Measurements from ENCODE around the gene PNLIPRP2. TPM values are rescaled to one million over a fixed set of nuclear protein-coding genes. Genes with fewer than 3 reads are reported as not detected.

PNLIPRP2 gene
- total and polyA plus RNA-seq, 5 donors from 2014 or later: not detected

DNA sequence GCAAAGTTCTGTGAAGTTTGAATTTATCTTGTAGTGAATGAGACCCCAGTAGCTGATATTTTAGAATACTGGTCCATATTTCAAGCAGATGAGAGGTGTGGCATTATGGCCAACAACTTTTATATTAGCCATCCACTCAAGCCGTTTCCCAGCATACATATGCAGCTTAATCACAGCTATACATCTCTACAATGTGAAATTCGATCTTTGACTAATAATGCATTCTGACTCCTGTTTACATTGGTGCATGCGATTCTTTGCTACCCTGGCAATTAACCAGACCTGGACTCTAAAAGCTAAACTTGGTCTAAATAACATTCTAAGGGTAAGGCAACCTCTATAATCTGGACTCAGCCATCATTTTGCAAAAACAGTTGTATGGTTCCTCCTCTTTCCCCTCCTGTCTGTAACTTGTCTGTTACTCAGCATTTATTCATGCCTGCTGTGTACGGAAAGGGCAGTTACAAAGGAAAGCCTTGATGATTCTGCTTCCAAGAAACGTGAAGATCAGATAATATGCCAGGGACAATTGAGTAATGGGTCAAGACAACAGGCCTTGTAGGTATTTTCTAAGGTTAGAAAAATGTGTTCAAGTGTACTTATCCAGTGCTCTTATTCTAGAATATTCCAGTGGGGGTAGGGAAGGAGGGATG is 50.6 kb downstream of the PNLIPRP2 start:
- H3K27me3 Mint-ChIP-seq: peaks cover 25% of the 10 kb centered on the region
- peaks cover 0 to 2% (median 0%) of the 10 kb centered on the region in 7 donors for H3K9me3 Mint-ChIP-seq
- no peaks in the 10 kb centered on the region for H3K4me1 ChIP-seq (ENCODE audit: control insufficient read depth, insufficient read depth, low read length, poor library complexity, severe bottlenecking)

DNA sequence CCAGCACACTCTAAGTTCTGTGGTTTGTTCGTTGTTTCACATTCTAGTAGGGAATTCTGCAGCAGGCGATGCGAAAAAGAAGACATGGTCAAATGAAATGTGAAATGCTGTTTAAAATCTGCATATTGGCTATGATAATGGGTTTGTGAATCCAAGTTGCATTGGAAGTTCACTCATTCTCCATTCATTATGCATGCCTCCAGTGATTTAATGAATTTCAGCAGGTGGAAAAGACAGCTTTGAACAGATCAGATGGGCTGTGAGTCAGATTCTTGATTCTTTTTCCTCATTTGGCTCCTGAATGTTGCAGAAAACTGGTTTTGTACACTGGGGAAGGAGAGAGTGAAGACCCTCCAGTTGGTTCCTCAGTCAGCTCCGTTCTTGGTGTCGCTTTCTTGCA is 52.1 kb downstream of the PNLIPRP2 start:
- Mint-ChIP-seq H3K4me1 (no peaks in the 10 kb centered on the region), H3K27me3 (peaks cover 24% of the 10 kb centered on the region), H3K4me3 (no peak overlapping the region), H3K9me3 (no peaks in the 10 kb centered on the region), H3K27ac (no peak overlapping the region), H3K36me3 (no peaks in the 10 kb centered on the region)
- no peaks in the 10 kb centered on the region for H3K4me1 ChIP-seq (ENCODE audit: control insufficient read depth, insufficient read depth, low read length, poor library complexity, severe bottlenecking)
- ATAC-seq (ENCODE audit: low read depth in 2 of 2) (no peak), DNase-seq (no peak)
- H3K27ac ChIP-seq (ENCODE audit: insufficient read depth, low read length, poor library complexity, severe bottlenecking): no peak overlapping the region
- no peaks in the 10 kb centered on the region for H3K9me3 ChIP-seq (ENCODE audit: control insufficient read depth in 2 of 2, low read length in 2 of 2)
- H3K27me3 ChIP-seq (ENCODE audit: control insufficient read depth, insufficient read depth, low read length): no peaks in the 10 kb centered on the region
- no peaks in the 10 kb centered on the region for H3K36me3 ChIP-seq (ENCODE audit: control insufficient read depth, insufficient read depth, low read length)
- no peak overlapping the region for H3K4me3 ChIP-seq (ENCODE audit: low read depth, low read length)

More for the DNA sequence above, 50.6 kb downstream of the PNLIPRP2 start:
- no peaks in the 10 kb centered on the region for H3K27me3 ChIP-seq (ENCODE audit: control insufficient read depth, insufficient read depth, low read length)
- Mint-ChIP-seq H3K36me3 (no peaks in the 10 kb centered on the region), H3K4me3 (no peak overlapping the region), H3K4me1 (no peaks in the 10 kb centered on the region), H3K27ac (no peak overlapping the region)
- H3K4me3 ChIP-seq (ENCODE audit: low read depth, low read length): no peak overlapping the region
- no peaks in the 10 kb centered on the region for H3K36me3 ChIP-seq (ENCODE audit: control insufficient read depth, insufficient read depth, low read length)
- no peak overlapping the region for H3K27ac ChIP-seq (ENCODE audit: insufficient read depth, low read length, poor library complexity, severe bottlenecking)
- ATAC-seq (ENCODE audit: low read depth in 2 of 2): no peak
- DNase-seq: no peak
- no peaks in the 10 kb centered on the region for H3K9me3 ChIP-seq (ENCODE audit: control insufficient read depth in 2 of 2, low read length in 2 of 2)

DNA sequence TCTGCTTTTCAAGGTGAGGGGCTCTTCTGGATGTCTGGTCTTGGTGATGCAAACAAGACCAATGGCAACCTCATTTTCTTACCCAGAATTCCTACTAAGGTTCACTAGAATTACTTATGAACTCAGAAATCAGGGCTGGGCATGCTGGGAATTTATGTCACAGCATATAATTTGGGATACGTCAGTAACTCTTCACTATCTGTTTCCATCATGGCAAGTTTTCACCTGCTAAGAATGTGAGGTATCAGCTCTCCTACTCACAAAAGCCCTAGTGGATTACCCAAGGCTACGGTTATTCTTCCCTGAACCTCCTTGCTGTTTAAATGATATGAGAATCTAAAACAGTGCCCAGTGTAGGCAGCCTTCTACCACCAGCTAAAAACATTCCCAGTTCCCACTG is 53.1 kb downstream of the PNLIPRP2 start:
- DNase-seq (no peak), ATAC-seq (ENCODE audit: low read depth in 2 of 2) (no peak)
- Mint-ChIP-seq H3K36me3 (no peaks in the 10 kb centered on the region), H3K27me3 (peaks cover 15% of the 10 kb centered on the region), H3K27ac (no peak overlapping the region), H3K4me1 (no peaks in the 10 kb centered on the region), H3K4me3 (no peak overlapping the region), H3K9me3 (no peaks in the 10 kb centered on the region)
- H3K27ac ChIP-seq (ENCODE audit: insufficient read depth, low read length, poor library complexity, severe bottlenecking): no peak overlapping the region
- no peak overlapping the region for H3K4me3 ChIP-seq (ENCODE audit: low read depth, low read length)
- no peaks in the 10 kb centered on the region for H3K9me3 ChIP-seq (ENCODE audit: control insufficient read depth in 2 of 2, low read length in 2 of 2)
- H3K4me1 ChIP-seq (ENCODE audit: control insufficient read depth, insufficient read depth, low read length, poor library complexity, severe bottlenecking): no peaks in the 10 kb centered on the region
- H3K36me3 ChIP-seq (ENCODE audit: control insufficient read depth, insufficient read depth, low read length): no peaks in the 10 kb centered on the region
- no peaks in the 10 kb centered on the region for H3K27me3 ChIP-seq (ENCODE audit: control insufficient read depth, insufficient read depth, low read length)

DNA sequence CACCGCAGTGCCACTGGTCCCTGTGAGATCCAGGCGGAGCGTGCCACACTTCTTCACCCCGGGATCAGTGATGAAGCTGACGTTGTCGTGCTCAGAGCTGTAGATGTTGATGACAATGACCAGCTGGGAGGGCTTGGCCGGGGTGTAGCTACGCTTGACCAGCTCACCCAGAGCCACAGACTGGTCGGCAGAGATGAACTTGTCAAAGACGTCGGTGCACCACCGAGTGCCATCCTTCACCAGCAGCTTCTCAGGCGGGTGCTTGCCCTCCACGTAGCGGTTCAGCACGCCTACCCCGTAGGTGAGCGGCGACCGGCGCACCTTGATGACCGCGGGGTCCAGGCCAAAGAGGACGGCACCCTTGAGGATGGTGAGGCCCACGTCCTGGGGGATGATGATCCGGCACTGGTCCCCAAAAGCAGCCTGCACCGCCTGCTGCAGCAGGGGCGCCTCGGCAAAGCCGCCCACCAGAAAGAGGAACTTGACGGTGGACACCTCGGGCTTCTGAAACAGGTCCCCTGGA is 54.2 kb downstream of the PNLIPRP2 start:
- DNase-seq (no peak), ATAC-seq (ENCODE audit: low read depth in 2 of 2) (no peak)
- H3K27ac ChIP-seq (ENCODE audit: insufficient read depth, low read length, poor library complexity, severe bottlenecking): no peak overlapping the region
- H3K4me3 ChIP-seq (ENCODE audit: low read depth, low read length): no peak overlapping the region
- H3K27ac Mint-ChIP-seq: no peak overlapping the region
- no peaks in the 10 kb centered on the region for H3K9me3 ChIP-seq (ENCODE audit: control insufficient read depth in 2 of 2, low read length in 2 of 2)
- H3K36me3 ChIP-seq (ENCODE audit: control insufficient read depth, insufficient read depth, low read length): no peaks in the 10 kb centered on the region
- H3K27me3 ChIP-seq (ENCODE audit: control insufficient read depth, insufficient read depth, low read length): no peaks in the 10 kb centered on the region
- H3K36me3 Mint-ChIP-seq: no peaks in the 10 kb centered on the region
- no peaks in the 10 kb centered on the region for H3K4me1 Mint-ChIP-seq
- no peak overlapping the region for H3K4me3 Mint-ChIP-seq
- no peaks in the 10 kb centered on the region for H3K9me3 Mint-ChIP-seq
- peaks cover 15% of the 10 kb centered on the region for H3K27me3 Mint-ChIP-seq
- H3K4me1 ChIP-seq (ENCODE audit: control insufficient read depth, insufficient read depth, low read length, poor library complexity, severe bottlenecking): no peaks in the 10 kb centered on the region

DNA sequence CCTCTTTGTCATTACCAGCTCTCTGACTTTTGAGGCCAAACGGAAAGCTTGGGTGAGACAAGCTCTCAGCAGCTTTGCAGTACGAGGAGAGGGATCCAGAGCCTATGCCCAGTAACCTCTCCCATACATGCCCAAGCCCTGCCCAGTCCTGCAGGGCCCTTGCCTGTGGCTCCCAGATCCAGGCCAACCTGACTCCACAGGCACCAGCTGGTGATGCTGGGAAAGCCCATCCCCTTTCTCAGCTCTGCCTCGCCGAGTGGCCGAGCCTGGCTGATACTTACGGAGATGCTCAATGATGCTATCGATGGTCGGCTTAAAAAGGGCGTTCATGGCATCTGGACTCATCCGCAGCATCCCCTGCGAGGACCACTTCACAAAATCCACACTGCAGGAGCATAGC is 55.4 kb downstream of the PNLIPRP2 start:
- no peak overlapping the region for H3K4me3 Mint-ChIP-seq
- peaks cover 7% of the 10 kb centered on the region for H3K27me3 Mint-ChIP-seq
- H3K27ac Mint-ChIP-seq: no peak overlapping the region
- Histone ChIP-seq H3K4me3 (ENCODE audit: low read depth, low read length) (no peak overlapping the region), H3K4me1 (ENCODE audit: control insufficient read depth, insufficient read depth, low read length, poor library complexity, severe bottlenecking) (no peaks in the 10 kb centered on the region), H3K27ac (ENCODE audit: insufficient read depth, low read length, poor library complexity, severe bottlenecking) (no peak overlapping the region), H3K27me3 (ENCODE audit: control insufficient read depth, insufficient read depth, low read length) (no peaks in the 10 kb centered on the region), H3K9me3 (ENCODE audit: control insufficient read depth in 2 of 2, low read length in 2 of 2) (no peaks in the 10 kb centered on the region), H3K36me3 (ENCODE audit: control insufficient read depth, insufficient read depth, low read length) (no peaks in the 10 kb centered on the region)
- ATAC-seq (ENCODE audit: low read depth in 2 of 2) (no peak), DNase-seq (no peak)
- H3K36me3 Mint-ChIP-seq: no peaks in the 10 kb centered on the region
- no peaks in the 10 kb centered on the region for H3K4me1 Mint-ChIP-seq
- no peaks in the 10 kb centered on the region for H3K9me3 Mint-ChIP-seq

DNA sequence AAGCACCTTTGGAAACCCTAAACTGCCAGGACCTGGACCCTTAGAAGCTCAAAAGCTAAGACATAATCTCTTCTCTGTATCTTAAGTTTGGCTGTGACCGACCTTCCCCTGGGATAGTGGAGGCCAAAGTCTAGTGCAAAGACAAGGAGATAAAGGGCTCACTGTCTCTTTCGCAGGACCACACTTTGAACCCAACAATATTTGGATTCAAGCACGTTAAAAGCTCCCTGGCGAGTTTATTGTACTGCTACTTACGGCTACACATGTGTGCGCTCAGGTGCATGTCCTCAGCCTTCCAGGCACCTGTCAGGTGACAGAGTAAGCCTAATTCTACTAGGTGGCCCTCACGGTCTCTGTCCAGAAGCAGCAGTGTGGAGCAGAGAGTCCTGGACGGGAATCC is 55.9 kb downstream of the PNLIPRP2 start:
- H3K4me1 ChIP-seq (ENCODE audit: control insufficient read depth, insufficient read depth, low read length, poor library complexity, severe bottlenecking): no peaks in the 10 kb centered on the region

DNA sequence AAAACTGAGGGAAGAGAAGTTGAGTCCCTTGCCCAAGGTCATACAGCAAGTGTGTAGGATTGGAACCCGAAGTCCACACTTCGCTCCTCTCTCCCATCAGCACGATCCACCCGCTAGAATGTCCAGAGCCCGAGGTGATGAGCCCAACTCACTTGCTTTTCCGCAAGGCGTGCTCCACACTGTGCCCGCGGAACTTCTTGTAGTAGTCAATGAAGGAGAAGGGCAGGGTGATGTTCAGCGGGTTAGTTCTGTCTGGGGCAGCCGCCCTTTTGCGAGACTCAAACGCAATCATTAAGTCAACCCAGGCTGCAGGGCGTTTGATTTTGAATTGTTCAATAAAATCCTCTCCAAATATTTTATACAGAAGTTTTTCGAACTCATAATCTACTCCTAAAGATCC is 58.6 kb downstream of the PNLIPRP2 start:
- H3K36me3 Mint-ChIP-seq: no peaks in the 10 kb centered on the region
- no peak for ATAC-seq (ENCODE audit: low read depth in 2 of 2)
- no peak overlapping the region for H3K4me3 Mint-ChIP-seq
- no peak for DNase-seq
- peaks cover 3% of the 10 kb centered on the region for H3K4me1 ChIP-seq (ENCODE audit: control insufficient read depth, insufficient read depth, low read length, poor library complexity, severe bottlenecking)
- no peaks in the 10 kb centered on the region for H3K36me3 ChIP-seq (ENCODE audit: control insufficient read depth, insufficient read depth, low read length)
- H3K4me1 Mint-ChIP-seq: peaks cover 0 to 4% (median 0%) of the 10 kb centered on the region in 4 donors
- H3K27me3 ChIP-seq (ENCODE audit: control insufficient read depth, insufficient read depth, low read length): no peaks in the 10 kb centered on the region
- no peak overlapping the region for H3K27ac ChIP-seq (ENCODE audit: insufficient read depth, low read length, poor library complexity, severe bottlenecking)
- no peak overlapping the region for H3K27ac Mint-ChIP-seq
- peaks cover 3% of the 10 kb centered on the region for H3K27me3 Mint-ChIP-seq
- no peaks in the 10 kb centered on the region for H3K9me3 ChIP-seq (ENCODE audit: control insufficient read depth in 2 of 2, low read length in 2 of 2)
- no peaks in the 10 kb centered on the region for H3K9me3 Mint-ChIP-seq
- H3K4me3 ChIP-seq (ENCODE audit: low read depth, low read length): no peak overlapping the region

More for the DNA sequence above, 55.9 kb downstream of the PNLIPRP2 start:
- H3K27me3 Mint-ChIP-seq: peaks cover 5% of the 10 kb centered on the region
- H3K27ac Mint-ChIP-seq: no peak overlapping the region
- DNase-seq (no peak), ATAC-seq (ENCODE audit: low read depth in 2 of 2) (no peak)
- H3K27me3 ChIP-seq (ENCODE audit: control insufficient read depth, insufficient read depth, low read length): no peaks in the 10 kb centered on the region
- H3K36me3 Mint-ChIP-seq: no peaks in the 10 kb centered on the region
- no peak overlapping the region for H3K4me3 ChIP-seq (ENCODE audit: low read depth, low read length)
- no peak overlapping the region for H3K4me3 Mint-ChIP-seq
- no peaks in the 10 kb centered on the region for H3K36me3 ChIP-seq (ENCODE audit: control insufficient read depth, insufficient read depth, low read length)
- no peaks in the 10 kb centered on the region for H3K9me3 Mint-ChIP-seq
- H3K4me1 Mint-ChIP-seq: no peaks in the 10 kb centered on the region
- H3K27ac ChIP-seq (ENCODE audit: insufficient read depth, low read length, poor library complexity, severe bottlenecking): no peak overlapping the region
- no peaks in the 10 kb centered on the region for H3K9me3 ChIP-seq (ENCODE audit: control insufficient read depth in 2 of 2, low read length in 2 of 2)

DNA sequence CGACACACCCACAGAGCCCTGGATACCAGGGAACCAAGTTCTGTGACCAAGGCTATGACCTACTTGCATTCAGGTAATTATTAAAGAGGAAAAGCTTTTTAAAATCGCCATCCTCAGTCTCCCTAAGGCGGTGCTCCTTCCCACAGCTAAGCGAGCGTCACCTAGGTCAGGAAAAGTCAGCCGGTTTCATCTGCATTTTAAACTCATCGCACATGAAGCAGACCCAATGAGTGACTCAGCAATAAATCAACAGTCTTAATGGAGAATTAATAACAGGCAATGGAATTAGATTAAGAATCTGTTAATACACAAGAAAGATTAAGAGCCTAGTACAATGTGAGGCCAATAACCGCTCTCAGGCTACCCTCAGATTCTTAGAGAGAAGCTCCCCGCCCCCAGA is 62.4 kb downstream of the PNLIPRP2 start:
- H3K36me3 Mint-ChIP-seq: no peaks in the 10 kb centered on the region
- no peak for DNase-seq
- H3K27ac Mint-ChIP-seq: no peak overlapping the region
- peaks cover 0 to 4% (median 0%) of the 10 kb centered on the region in 4 donors for H3K4me1 Mint-ChIP-seq
- Histone ChIP-seq H3K4me3 (ENCODE audit: low read depth, low read length) (no peak overlapping the region), H3K4me1 (ENCODE audit: control insufficient read depth, insufficient read depth, low read length, poor library complexity, severe bottlenecking) (peaks cover 3% of the 10 kb centered on the region), H3K27me3 (ENCODE audit: control insufficient read depth, insufficient read depth, low read length) (no peaks in the 10 kb centered on the region), H3K36me3 (ENCODE audit: control insufficient read depth, insufficient read depth, low read length) (no peaks in the 10 kb centered on the region), H3K27ac (ENCODE audit: insufficient read depth, low read length, poor library complexity, severe bottlenecking) (no peak overlapping the region), H3K9me3 (ENCODE audit: control insufficient read depth in 2 of 2, low read length in 2 of 2) (no peaks in the 10 kb centered on the region)
- H3K4me3 Mint-ChIP-seq: no peak overlapping the region
- H3K27me3 Mint-ChIP-seq: no peaks in the 10 kb centered on the region
- no peak for ATAC-seq (ENCODE audit: low read depth in 2 of 2)
- no peaks in the 10 kb centered on the region for H3K9me3 Mint-ChIP-seq
